NCI-H128 (cell line): ENCODE data around the gene TPST1.
"Not testable (repeated sequence)": the region's sequence is repeated elsewhere in the genome, so short reads cannot be mapped to it uniquely, and the experiment has no call there.

Experiments used
- DNase-seq: peaks from one replicate; lab custom pipeline; 2025; ENCODE audit not compliant: unreplicated experiment; lab: John Stamatoyannopoulos, UW

Gene TPST1

DNA sequence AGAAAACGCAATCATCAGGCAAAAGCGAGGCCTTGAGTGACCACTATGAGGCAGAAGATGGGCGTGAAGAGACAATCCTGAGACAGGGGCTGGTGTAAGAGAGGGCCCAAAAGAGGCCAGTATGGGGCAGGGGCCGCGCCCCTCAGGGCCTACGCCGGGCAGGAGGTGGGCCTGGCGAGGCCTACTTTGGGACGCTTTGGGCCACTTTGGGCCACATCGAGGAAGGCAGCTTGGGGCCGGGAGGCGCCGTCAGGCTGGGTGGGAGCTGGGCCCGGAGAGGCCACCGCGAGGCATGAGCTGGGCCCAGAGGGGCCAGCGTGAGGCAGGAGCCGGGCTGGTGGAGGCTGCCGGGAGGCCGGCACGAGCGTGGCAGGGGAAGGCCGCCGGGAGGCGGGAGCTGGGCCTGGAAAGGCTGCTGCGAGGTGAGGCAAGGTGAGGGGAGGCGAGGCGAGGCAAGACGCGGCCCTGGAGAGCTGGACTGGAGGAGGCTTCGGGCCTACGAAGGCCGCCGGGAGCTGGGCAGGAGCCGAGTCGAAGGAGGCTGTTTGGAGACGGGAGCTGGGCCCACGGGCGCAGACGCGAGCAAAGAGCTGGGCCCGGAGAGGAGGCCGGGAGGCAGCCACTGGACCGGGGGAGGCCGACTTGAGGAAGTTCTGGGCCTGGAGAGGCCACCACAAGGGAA lies 171.3 kb downstream of the TPST1 start:
- DNase-seq, result no peak

DNA sequence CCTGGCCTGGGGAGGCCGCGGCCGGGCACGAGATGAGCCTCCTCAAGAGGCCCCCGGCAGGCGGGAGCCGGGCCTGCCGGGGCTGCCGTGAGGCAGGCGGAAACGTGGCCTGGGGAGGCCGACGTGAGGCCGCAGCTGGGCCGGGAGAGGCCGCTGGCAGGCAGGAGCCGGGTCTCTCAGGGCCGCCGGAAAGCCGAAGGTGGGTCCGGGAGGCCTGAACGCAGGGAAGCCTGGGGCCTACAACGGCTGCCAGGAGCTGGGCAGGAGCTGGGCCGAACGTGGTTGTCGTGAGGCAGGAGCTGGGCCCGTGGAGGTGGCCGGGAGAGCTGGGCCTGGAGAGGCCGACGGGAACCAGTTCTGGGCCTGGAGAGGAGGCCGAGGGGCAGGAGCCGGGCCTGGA lies 171.9 kb downstream of the TPST1 start:
- no peak for DNase-seq

DNA sequence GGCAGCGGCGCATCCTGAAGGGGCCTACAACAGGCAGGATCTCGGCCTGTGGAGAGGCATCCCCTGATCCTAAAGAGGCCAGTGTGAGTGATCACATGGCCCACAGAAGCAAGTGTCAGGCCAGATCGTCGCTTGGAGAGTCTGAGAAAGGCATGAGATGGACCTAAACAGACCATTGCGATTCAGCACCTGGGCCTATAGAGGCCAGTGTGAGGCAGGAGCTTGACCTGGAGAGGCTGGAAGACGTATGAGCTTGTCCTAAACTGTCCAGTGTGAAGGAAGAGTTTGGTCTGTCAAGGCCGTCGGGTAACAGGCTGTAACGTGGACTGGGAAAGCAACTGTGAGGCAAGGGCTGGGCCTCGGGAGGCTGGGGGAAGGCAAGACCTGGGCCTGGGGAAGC lies 172.6 kb downstream of the TPST1 start:
- DNase-seq, result no peak

DNA sequence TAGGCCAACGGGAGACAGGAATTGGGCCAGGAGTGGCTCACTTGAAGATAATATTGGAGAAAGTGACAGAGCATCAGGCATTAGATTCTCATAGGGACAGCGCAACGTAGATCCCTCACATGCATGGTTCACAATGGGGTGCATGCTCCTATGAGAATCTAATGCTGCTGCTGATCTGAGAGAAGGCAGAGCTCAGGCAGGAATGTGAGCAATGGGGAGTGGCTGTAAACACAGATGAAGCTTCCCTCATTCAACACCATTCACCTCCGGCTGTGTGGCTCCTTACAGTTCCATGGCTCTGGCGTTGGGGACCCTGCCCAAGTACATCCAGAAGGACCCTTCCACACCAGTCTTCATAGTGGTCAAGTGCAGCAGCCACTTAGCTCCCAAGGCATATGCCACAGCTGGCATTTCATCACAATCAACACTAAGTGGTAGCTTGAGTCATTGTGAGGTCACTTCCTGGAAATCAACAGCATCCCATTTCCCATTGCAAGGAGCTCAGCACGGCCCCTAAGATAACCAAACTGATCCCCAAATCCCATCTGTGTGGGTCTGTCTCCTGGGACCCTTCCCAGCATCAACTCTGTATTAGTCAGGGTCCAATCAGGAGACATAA lies 174.5 kb downstream of the TPST1 start:
- DNase-seq, result no peak

DNA sequence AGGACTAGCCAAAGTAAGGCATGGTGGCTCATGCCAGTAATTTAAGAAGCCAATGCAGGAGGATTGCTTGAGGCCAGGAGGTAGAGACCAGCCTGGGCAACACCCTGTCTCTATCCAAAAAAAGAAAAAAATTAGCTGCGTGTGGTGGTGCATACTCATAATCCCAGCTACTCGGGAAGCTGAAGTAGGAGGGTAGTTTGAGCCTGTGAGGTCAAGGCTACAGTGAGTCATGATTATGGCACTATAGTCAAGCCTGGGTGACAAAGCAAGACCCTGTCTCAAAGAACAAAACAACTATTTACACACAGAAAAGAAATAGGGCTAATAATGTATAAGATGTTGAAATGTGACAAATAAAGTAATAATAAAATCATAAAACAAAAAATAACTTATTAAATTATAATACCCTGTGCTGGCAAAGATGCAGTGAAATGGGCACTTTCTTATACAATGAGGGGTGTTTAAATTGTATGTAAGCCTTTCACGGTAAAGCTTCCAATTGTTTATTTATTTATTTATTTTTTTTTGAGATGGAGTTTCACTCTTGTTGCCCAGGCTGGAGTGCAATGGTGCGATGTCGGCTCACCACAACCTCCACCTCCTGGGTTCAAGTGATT lies 175.2 kb downstream of the TPST1 start:
- DNase-seq, result no peak

DNA sequence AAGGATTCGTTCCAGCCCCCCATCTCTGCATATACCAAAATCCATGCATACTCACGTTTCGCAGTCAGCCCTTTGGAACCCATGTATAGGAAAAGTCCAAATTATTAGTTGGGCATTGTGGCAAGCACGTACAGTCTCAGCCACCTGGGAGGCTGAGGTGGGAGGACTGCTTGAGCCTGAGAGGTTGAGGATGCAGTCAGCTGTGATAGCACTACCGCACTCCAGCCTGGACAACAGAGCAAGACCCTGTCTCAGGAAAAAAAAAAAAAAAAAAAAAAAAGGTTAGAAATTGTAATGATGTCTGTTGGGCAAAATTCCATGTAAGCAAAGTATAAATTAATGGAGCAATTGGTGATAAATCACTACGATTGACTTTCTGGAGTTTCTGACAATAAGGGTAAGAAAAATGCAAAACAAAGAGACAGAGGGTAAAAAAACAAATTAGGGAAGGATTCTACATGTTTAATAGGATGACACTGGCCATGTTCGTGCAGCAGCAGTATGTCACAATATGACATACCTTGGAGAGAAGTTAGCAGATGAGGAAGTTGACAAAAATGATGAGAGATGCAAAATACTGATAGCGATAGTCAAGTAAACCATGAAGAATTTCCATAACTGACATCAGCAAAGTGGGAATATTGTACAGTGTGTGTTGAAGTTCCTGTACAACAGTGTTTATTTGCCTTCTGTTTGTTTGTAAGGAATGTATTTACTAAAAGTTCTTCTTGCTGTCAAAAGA lies 177.2 kb downstream of the TPST1 start:
- not testable (repeated sequence) for DNase-seq

DNA sequence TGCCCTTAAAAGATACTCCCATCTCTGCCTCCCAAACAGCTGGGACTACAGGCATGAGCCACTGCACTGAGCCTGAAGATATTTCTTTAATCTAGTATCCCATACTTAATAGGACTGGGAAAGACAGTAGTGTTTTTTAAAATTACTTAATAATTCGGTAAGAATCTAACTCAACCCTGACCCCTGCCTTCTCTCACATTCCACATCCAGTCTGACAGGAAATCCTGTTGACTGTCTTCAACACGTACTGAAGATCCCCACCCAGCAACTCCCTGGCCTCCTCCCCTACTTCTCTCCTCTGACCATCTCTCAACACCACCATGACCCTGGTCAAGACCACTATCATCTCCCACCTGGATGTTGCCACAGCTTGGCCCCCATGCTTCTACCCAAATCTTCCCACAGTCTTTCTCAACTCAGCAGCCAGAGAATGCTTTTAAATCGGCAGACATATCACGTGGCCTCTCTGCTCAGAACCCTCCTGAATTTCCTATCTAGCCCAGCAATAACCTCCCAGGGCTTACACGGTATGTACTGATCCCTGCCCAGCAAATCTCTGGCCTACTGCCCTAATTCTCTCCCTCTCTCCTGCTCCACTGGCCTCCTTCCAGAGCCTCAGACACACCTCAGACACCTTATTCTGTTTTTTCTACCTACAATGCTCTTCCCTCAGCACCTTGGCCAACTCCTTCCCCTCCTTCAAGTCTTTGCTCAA lies 180.2 kb downstream of the TPST1 start:
- not testable (repeated sequence) for DNase-seq

DNA sequence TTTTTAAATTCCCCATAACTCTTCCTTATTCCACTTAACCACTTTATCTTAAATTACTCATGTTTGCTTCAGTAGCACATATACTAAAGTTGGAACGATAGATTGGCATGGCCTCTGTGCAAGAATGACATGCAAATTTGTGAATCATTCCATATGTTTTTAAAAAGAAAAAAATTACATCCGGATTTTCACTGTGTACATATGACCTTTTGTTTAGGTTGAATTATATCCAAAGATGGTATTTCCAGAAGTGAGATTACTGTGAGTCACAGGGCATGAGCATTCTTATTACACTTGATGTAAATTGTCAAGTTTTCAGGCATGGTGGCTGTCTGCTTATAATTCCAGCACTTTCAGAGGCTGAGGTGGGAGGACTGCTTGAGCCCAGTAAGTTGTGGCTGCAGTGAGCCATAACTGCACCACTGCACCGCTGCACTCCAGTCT lies 190.0 kb downstream of the TPST1 start:
- DNase-seq, result not testable (repeated sequence)

DNA sequence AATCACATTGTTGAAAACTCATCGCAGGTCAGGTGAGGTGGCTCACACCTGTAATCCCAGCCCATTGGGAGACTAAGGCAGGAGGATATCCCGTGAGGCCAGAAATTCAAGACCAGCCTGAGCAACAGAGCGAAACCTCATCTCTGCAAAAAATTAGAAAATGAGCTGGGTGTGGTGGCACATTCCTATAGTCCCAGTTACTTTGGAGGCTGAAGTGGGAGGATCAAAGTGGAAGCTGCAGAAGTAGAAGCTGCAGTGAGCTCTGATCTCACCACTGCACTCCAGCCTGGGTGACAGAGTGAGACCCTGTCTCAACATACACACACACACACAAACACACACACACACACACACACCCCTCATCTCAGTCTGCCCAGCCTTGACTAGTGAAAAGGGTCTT lies 190.9 kb downstream of the TPST1 start:
- not testable (repeated sequence) for DNase-seq

DNA sequence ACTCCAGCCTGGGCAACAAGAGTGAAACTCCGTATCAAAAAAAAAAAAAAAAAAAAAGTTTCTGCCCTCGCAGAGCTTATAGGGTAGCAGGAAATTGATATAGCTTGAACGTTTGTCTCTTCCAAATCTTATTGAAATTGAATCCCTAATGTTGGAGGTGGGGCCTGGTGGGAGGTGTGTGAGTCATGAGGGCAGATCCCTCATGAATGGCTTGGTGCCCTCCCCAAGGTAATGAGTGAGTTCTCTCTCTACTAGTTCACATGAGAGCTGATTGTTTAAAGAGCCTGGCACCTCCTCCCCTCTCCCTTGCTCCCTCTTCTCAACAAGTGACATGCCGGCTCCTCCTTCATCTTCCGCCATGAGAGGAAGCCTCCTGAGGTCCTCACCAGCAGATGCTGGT lies 193.7 kb downstream of the TPST1 start:
- not testable (repeated sequence) for DNase-seq

DNA sequence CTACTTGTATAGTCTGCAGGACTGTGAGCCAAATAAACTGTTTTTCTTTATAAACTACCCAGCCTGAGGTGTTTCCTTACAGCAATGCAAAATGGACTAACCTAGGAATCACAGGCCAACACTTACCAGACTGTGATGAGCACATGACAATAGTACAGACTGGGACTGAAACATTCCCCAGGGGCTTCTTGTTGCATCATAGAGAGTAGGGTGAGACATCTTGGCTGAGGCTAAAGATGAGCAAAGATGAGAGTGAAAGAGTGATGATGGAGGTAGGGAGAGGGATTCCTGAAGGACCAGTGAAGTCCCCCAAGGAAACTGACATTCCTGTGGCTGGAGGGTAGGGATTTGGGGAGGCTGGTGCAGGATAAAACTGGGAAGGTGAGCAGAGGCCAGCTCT lies 194.4 kb downstream of the TPST1 start:
- no peak for DNase-seq

DNA sequence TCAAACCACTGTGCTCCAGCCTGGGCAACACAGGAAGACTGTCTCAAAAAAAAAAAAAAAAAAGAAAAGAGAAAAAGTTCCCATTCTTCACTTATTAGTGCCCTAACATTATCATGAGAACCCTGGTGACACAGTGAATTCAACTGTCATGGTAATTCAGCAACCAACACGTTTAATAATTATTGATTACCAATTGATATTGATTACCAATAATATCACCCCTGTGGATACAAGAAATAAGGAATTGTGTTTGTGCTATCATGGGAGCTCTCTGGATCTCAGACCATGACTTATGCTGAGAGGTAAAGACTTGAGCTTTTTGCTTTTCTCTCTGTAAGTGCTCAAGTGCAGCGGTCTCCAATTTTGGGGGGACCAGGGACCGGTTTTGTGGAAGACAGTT lies 195.3 kb downstream of the TPST1 start:
- no peak for DNase-seq

DNA sequence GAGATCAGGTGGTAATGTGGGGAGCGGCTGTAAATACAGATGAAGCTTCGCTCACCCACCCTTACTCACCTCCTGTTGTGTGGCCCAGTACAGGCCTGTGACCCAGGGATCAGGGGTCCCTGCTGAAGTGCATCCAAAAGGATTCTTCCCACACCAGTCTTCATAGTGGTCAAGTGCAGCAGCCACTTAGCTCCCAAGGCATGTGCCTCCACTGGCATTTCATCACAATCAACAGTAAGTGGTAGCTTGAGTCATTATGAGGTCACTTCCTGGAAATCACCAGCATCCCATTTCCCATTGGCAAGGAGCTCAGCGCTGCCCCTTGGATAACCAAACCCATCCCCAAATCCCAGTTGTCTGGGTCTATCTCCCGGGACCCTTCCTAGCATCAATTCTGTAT lies 196.0 kb downstream of the TPST1 start:
- DNase-seq, result not testable (repeated sequence)

DNA sequence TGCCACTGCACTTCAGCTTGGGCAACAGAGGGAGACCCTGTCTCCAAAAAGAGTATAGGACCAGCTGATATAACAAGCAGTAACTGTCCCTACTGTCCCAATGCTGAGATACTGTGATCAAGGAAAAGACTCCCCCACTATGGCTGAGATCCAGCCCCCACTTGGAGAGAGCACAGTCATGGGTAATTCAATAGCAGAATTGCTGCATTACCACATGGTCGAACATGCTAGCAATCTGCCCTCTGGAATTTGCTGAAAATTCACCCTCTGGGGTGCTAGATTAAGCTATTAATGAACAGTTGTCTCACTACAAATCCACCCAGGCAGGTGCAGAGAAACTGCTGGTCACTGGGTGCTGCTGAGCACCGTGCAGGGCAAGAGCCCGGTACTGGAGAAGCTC lies 196.8 kb downstream of the TPST1 start:
- not testable (repeated sequence) for DNase-seq

DNA sequence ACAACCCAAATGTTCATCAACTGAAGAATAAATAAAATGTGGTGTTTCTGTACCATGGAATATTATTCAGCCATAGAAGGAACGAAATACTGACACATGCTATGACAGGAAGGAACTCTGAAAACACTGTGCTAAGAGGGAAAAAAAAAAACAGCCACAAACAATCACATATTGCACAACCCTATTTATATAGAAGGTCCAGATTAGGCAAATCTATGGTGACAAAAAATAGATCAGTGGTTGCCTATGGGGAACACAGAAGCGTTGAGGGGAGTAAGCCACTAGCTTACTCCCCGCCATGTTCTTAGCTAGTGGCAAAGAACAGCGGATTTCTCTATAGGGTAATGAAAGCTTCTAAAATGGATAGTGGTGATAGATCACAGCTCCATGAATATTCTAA lies 198.4 kb downstream of the TPST1 start:
- DNase-seq, result no peak

DNA sequence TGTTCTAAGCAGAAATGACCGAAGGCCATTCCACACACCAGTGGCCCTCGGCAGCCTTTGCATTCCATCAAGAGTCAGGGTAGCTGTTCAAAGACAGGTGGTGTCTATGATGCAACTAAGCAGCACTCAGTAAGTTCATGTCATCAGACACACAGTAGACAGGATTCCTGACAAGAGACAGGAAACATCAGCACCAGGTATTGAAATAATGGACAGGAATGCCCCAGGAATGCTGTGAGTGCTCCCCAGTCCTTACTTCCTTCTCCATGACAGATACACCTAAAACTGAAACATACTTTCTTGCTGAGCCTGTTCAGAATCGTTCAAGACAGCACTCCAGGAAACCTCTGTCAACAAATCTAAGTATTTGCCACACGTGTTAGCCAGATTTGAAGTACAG lies 204.4 kb downstream of the TPST1 start:
- no peak for DNase-seq
